ENCODE results near the gene SH3BP5.

SH3BP5 gene

DNA sequence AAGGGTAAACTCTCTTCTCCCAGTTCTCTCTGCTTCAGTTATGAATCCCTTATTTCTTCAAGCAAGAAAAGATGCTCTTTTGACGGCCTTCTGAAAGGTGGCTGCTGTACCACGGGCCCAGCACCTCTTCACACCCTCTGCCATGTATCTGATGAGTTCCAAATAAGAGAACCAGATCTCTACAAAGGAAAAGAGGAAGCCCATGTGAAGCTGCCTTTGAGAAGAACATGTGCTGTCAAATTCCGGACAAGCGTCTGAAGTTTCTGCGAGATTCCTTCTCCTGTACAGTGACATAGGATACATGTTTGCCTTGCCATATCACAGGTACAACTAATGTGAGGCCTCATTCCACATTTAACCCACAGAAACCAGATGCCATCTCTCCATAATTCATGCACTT is 59.2 kb downstream of the SH3BP5 start:
- DNase-seq (ENCODE audit: low read depth), result no peak

DNA sequence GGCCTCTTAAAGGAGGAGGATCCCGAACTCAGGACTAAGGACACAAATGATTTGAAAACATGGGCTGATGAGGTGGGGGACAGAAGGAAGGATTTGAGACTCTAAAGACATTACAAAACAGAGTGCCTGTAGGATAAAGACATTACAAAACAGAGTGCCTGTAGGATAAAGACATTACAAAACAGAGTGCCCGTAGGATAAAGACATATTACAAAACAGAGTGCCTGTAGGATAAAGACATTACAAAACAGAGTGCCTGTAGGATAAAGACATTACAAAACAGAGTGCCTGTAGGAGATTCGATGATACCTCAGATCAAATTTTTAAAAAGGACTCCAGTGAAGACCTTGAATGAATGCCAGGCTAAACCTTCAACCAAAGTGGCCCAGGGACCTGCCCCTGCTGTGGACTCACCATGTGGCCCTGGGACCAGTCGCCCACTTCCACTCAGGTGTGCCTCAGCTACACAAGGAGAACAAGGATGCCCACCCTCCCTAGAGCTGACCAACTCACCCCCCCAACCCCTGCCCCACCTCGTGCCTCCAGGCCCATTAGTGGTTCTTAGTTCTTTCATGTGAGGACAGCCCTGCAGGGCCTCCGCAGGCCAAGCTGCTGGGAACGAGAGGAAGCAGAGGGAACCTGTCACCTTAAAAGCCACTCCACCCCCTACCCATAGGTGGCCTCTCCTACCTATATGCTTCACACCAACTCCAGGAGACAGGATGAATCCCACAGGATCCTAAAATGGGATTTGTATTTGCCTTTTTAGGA is 59.8 kb downstream of the SH3BP5 start:
- DNase-seq (ENCODE audit: low read depth), result no peak

DNA sequence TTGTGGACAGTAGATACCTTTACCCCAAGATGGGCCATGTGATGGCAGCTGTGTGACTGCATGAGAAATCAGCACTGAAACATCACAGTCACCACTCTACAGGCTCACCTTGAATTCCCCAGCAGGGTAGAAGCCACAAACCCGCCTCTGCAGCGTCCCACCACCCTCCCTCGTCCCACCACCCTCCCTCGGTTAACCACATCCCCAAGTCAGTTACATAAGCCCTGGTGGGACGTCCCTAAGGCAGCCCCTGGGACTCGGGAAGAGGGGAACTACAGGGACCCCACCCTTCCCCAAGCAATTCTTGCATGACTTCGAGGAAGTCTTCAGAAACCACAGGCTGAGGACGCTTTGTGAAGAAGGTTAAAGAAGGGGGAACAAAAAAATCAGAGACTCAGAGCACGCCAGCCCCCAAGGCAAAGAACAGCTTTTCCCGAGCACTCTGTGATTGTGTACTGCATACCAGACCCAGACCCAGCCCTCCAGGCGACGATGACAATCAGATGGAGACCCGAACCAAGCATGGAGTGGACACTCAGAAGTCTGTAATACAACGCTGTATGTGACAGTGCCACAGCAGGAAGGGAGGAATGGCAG is 60.5 kb downstream of the SH3BP5 start:
- peak; percentile 79 for DNase-seq (ENCODE audit: low read depth)

DNA sequence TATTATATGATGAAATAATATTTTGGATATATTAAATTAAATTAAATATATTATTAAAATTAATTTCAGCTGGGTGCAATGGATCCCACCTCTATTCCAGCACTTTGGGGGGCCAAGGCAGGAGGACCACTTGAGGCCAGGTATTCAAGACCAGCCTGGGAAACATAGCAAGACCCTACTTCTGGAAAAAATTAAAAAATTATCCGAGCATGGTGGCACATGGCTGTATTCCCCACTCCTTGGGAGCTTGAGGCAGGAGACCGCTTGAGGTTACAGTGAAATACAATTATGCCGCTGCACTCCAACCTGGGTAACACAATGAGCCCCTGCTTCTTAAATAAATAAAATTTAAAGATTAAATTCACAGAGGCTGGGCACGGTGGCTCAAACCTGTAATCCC is 61.4 kb downstream of the SH3BP5 start:
- DNase-seq (ENCODE audit: low read depth), result no peak

DNA sequence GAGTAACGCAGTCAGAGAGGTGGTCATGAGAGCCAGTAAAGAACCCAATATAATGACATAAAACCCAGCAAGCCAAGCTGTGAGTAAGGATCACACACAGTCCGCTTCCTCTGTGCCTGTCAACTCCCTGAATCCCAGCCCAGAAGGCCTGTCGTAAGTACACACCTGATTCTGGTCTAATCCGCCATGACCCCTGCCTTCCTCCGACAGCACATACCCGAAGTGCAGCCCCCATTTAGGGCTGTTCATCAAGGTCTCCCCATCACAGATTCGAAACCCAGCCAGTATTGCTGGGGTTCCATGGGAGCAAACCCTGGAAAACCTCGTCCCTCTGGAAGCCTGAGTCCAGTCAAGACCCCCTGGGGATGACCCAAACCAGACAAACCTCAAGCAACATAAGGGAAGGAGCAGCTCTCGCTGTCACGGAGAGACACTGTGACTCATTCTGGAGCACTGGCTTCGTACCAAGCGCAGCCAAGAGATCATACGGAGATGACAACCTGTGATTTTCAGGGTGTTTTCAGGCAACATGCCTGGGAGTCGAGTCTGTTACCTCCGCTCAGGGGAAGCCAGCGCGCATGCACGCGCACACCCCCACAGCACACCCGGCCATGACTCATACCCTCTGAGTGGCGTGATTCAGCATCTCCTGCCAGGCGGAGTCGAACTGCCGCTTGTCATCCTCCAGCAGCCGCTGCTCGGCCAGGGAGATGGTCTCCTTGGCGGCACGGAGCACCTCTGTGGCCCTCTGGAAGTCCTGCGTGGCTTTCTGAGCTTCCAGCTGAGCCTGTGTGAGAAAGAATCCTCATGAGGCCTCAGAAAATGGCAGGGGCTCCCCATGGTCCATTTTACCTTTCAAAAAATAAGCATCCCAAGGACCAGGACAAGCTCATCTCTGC is 63.0 kb downstream of the SH3BP5 start:
- DNase-seq (ENCODE audit: low read depth), result peak; percentile 88

- peak; percentile 76 for DNase-seq (ENCODE audit: low read depth)
Observed at GRCh38 chr3:15268033-15268631, 64.3 kb downstream of the SH3BP5 start.

- DNase-seq (ENCODE audit: low read depth), result no peak
Observed at GRCh38 chr3:15267502-15267901, 64.9 kb downstream of the SH3BP5 start.

- no peak for DNase-seq (ENCODE audit: low read depth)
Observed at GRCh38 chr3:15266510-15267376, 65.6 kb downstream of the SH3BP5 start.

DNA sequence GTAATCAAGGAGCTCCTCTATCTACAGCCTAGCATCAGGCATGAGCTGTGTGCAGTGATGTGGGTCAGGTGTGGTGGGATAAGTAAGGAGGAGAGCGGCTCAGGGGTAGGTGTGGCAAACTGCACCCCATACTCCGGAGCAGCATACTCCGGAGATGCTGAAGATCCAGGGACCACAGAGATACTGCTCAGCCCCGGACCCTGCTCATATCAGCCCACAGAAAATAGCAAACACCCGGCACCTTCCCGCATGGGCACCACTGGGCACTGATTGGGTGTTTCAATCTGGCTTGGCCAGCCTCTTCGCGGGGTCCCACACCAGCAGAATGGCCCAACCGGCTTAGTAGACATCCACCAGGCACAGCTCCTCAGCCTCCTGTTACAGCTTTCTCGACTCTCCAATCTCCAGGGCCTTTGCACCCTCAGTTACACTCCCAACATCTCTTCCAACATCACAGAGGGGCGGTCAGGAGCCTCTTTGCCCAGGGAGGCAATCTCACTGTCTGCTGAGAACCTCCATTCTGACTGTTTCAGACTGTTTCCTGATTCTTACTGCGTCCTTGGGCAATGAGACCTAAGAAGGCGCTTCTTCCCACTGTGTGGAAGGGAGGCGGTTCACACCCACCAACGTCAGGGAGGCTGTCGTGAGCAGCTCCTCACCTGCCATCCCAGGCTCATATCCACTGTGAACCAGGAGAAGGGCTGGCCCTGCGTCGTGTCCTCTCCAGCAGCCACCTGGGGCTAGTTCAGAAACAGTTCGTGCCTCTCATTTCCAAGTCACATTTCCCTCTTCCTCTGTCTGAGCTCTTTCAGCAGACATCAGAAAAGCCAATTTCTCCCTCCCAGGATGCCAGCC is 66.5 kb downstream of the SH3BP5 start:
- no peak for DNase-seq (ENCODE audit: low read depth)

- DNase-seq (ENCODE audit: low read depth), result no peak
Observed at GRCh38 chr3:15264486-15264885, 67.9 kb downstream of the SH3BP5 start.

- no peak for DNase-seq (ENCODE audit: low read depth)
Observed at GRCh38 chr3:15263926-15264325, 68.5 kb downstream of the SH3BP5 start.

GRCh38 chr3:15263120-15263519 is 69.3 kb downstream of the SH3BP5 start:
- no peak for DNase-seq (ENCODE audit: low read depth)

GRCh38 chr3:15262021-15262420 is 70.4 kb downstream of the SH3BP5 start:
- no peak for DNase-seq (ENCODE audit: low read depth)

- DNase-seq (ENCODE audit: low read depth), result no peak
Observed at GRCh38 chr3:15261274-15261673, 71.1 kb downstream of the SH3BP5 start.

GRCh38 chr3:15260531-15260930 is 71.9 kb downstream of the SH3BP5 start:
- DNase-seq (ENCODE audit: low read depth), result no peak

GRCh38 chr3:15258720-15259119 is 73.7 kb downstream of the SH3BP5 start:
- DNase-seq (ENCODE audit: low read depth), result no peak

- DNase-seq (ENCODE audit: low read depth), result no peak
Observed at GRCh38 chr3:15256861-15257341, 75.5 kb downstream of the SH3BP5 start.

DNA sequence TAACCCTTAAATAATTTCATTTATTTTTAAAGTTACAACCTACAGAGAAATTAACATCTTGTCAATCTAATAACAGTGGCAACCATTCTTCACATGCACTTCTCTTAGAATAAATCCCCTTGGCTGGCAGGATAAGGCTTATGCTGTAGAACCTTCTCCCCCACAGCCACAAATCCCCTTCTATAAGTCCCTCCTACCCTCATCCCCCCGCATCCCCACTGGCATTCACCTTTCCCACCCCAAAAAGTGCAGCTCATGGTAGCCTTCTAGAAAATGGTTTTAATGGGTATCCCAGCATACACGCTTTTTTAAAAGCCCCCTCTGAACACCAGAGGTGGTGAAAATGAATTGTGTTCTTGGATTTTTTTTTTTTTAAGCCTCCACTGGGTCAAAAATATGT is 77.2 kb downstream of the SH3BP5 start:
- DNase-seq (ENCODE audit: low read depth), result no peak

DNA sequence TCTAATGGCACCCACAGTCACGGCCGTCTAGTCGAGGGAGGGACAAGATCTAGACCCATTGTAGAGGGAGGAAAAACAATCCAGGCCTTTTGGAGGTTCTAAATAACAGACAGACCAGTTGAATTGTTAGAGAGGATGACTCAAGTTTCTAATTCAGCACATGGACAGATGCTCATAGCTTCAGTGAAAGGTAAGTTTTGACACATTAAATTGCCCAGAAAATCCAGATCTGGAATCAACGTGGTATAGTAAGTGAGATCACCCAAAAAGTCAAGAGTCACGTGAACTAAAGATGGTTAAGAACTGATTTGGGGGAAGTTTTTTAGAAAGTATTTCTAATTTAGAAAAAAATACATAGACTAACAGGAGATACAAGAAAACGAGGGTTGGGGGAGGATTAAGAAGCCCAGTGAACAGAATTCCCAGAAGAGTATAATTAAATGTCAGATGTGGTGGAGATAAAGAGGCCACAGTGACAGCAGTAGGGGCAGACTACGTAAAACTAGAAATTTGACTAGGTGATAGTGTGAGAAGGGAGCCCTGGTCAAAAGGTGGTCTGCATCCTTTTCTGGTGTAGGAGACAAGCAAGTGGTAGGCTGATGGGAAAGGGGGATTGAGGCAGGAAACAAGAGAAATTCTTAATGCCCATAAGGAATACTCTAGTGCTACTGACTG is 79.2 kb downstream of the SH3BP5 start:
- no peak for DNase-seq (ENCODE audit: low read depth)

GRCh38 chr3:15246186-15246585 is 86.2 kb downstream of the SH3BP5 start:
- no peak for DNase-seq (ENCODE audit: low read depth)
